Measurements from ENCODE around the gene TENM4.

The TENM4 gene

GRCh38 chr11:79077702-79078330 is 363.0 kb downstream of the TENM4 start:
- DNase-seq, result no peak

DNA sequence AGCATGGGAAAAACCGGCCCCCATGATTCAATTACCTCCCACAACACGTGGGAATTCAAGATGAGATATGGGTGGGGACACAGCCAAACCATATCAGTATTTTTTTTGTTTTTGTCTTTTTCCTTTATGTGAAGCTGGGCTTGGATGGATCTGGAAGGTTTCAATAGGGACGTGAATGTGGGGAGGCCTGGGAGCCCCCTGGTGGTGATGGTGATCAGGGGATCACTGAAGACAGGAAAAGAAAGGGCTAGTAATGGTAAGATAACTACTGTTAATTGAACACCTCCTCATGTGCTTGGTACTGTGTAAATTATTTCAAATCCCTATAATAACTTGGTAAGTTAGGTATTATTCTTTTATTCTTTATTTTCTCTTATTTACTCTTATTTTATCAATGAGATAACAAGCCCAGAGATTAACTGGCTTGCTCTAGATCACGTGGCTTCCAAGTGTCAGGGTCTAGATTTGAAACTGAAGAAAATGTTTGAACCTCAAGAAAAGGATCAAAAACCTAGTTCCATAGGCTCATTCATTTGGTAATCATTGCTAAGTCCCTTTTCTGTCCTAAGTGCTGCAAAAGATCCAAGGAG is 364.2 kb downstream of the TENM4 start:
- DNase-seq, result no peak

DNA sequence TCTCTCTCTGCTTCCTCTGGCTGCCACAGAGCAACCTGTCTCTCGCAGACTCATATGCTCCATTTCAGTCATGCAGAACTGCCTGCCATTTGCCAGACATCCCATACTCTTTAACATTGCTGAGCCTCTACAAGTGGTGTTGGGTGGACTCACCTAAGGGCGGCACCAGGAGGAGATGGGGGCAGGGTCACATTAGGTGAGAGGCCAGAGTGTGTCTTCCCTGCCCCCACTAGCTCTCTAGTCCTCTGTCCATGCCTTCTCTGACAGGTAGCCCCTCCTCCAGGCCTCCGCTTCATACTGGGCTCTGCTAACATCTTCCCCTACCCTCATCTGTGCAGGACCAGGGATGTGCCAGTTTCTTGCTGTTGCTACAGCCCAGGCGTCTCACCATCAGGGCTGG is 366.3 kb downstream of the TENM4 start:
- no peak for DNase-seq

DNA sequence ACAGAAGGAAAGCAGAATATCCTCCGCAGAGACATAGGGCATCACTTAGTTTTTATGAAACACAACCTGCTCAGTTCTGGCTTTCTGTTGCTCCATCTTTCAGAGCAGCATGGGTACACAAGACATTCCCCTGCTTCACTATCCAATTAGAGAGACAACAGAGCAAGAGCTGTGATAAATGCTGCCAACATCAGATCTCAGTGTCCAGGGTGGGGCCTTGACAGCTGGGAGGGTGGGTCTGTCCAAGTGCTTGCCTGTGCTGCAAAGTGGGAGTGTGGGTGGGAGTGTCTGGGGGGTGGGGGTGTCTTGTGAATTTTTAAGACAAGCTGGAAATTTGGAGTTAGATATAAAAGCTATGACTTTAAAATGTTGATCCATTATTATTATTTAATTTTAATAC is 369.6 kb downstream of the TENM4 start:
- DNase-seq, result no peak

GRCh38 chr11:79070518-79070917 is 370.3 kb downstream of the TENM4 start:
- DNase-seq, result no peak

DNA sequence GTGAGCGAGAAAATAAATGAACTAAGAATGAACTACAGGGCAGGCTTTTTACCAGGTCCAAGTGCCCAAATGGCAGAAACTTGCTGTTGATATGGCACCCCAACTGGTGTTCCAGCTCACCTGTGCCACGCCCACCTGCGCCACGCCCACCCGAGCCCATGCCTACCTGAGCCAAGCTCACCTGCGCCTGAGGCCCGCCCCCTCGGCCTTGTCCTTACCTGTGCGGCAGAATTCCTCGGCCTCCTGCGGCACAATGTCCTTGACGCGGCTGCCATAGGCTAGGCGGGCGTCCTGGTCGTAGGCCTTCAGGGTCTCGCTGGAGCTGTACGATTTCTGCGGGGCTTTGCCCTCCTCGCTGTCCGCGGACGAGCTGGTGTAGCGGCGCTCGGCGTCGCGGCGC is 371.3 kb downstream of the TENM4 start:
- no peak for DNase-seq

DNA sequence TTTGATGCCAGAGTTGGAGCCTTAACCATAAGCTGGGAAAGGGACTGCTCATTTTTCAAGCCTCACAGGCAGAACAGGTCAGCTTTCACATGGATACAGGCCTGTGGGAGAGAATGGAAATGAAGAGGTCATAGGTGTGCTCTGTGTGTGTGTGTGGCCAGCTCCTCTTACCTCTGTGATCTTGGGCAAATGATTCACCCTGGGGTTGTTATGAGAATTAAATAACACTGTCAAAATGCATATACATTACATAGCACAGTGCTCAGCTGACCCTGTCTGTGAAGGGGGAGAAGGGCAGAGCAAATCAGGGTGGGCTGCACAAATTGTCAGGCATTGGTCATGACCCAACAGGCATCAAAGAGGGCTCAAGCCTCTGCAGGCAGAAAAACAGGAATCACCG is 372.5 kb downstream of the TENM4 start:
- DNase-seq, result no peak

DNA sequence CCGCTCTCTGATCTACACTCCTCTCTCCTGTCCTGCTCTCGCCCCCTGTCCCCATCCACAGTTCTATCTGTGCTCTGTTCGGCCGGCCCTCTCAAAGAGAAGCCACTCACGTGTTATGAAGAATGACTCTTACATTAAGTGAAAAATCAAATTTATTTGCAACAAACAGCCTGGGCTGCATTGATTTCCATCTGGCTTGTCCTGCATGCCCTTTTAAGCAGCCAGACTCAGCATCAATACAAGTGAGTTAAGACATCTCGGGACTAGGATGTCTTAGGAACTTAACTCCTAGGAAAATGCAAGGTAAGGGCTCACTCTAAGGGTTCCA is 373.5 kb downstream of the TENM4 start:
- DNase-seq, result no peak

DNA sequence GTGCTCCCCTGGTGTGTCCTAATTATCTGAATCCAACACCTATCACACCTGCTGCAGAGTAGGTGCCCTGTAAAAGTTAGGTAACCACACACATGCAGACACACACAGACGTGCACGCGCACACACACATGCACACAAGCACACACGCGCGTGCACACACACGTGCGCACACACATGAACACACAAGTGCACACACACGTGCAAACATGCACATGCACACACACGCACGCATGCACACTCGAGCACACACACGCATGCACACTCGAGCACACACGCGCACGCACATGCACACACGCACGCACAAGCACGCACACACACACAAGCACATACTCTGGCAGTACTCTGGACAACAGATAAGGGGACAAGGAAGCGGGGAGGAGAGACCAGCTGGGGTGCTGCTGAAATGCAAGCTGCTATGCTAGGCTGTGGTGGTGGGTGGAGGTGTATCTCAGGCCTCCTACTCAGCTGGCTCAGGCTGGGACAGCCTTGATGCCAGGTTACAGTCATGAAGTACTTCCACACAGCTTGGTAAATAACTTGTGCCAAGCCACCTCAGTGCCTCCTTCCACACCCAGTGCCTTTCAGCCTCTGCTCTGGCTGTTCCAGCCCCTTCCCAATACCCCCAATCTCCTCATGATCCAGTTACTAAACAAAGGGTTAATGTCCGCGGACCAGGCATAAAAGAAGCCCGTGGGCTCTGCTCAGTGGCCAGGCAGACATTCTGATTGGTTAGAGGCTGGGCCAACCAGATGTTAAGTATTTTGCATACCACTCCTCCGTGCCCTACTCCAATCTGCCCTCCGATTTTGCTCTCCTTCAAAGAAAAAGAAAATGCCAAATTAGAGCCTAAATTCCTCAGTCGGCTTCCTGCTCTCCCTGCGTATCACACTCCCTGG is 374.1 kb downstream of the TENM4 start:
- DNase-seq, result no peak

- no peak for DNase-seq
These were observed 377.7 kb downstream of the TENM4 start for GRCh38 chr11:79062814-79063762.

DNA sequence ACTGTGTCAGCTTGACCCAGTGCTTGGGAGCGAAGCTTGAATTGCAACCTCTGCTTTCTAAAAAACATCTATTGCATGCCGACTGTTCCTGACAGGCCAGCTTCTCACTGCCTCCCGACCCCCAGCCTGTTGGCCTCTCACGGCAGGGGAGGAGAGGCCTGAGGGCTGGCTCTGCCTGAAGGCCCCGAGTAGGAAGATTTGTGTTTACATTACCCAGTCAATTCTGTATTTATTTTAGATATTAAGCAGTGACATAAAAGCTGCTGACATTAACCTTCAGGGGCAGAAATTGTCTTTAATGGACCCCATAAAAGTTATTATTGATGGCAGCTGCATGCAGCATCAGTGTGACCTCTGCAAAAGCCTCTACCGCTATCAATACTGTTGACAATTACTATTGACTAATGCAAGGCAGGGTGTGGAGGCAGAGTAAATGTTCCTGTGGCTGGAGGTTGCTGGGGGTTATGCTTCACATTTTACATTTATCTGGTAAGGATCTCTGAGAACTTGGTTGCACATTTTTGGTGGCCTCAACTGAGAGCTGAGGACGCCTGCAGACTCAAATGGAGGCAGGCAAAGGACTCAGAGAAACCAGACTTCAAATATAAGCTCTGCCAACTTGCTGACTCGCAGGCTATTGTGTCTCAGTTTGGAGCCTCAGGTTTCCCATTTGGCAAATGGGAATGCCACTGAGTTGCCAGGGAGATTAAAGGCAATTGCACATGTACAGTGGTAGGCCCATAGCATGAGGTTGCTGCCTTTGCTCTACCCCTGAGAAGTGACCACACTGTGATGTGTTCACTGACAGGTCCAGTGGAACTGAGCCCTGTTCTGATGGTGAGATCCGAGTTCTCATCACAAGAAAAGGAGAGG is 380.5 kb downstream of the TENM4 start:
- no peak for DNase-seq

DNA sequence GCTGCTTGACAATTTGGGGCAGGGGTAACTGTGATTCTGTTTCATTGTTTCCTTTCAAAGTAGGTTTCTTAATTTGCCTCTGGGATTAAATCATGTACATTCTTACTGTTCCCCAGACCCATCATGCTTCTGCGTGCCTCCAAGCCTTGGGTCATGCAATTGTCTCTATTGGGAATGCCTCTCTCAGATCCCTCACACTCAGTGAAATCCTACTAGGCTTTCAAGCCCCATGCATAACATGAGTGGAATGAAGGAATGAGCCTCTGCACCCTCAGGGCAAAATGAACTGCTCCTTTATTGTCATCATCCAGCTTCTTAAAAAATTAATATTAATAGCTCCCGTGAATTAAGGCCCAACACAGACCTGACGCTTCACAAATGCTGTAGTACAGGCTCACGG is 381.7 kb downstream of the TENM4 start:
- DNase-seq, result no peak

GRCh38 chr11:79055856-79056631 is 384.8 kb downstream of the TENM4 start:
- no peak for DNase-seq

DNA sequence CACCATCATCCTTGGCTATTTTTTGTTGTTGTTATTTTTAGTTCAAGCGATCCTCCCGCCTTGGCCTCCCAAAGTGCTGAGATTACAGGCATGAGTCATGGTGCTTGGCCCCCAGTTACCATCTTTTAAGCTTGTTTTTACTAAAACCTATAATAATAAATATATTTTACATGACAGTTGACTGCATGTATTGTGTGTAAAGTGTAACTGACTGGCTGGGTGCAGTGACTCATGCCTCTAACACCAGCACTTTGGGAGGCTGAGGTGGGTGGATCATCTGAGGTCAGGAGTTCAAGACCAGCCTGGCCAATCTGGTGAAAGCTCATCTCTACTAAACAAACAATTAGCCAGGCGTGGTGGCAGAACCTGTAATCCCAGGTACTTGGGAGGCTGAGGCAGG is 386.2 kb downstream of the TENM4 start:
- no peak for DNase-seq

DNA sequence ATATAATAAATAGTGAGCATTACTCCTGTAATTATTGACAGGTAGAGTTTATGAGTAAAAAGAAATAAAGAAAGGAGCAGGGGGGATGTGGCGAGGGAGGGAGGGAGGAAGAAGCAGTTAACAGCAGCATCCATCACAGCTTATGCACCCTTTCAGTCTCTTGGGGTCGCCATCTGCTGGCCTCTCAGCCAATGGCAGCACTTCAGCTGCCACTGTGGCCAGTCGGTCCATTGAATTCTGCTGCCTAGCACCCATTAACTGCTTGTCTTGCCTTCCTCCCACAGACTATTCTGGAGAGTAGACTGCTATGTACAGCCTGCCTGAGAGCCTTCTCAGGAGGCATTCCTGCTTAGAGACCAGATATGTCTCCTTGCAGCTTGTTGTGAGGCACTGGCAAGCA is 388.3 kb downstream of the TENM4 start:
- no peak for DNase-seq

- no peak for DNase-seq
These were observed 390.0 kb downstream of the TENM4 start for GRCh38 chr11:79050786-79051185.

DNA sequence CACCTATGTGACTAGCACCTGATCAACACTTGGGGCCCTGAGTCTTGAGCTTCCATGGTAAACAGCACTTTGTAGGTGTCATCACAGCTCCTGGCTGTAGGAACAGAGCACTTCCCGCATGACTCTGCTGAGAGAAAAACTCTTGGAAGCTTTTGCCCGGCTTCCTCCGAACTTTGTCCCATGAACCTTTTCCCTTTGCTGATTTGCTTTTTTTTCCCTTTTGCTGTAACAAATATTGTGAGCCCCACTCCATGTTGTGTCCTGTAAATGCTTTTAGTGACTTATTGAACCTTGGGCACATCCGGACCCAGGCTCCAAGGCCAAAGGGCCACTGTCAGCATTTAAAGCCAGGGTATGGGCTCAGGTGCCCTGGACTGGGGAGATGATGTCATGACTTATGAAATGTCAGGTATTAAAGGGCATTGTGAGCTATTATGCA is 391.1 kb downstream of the TENM4 start:
- DNase-seq, result no peak

- DNase-seq, result no peak
These were observed 392.9 kb downstream of the TENM4 start for GRCh38 chr11:79047980-79048379.

DNA sequence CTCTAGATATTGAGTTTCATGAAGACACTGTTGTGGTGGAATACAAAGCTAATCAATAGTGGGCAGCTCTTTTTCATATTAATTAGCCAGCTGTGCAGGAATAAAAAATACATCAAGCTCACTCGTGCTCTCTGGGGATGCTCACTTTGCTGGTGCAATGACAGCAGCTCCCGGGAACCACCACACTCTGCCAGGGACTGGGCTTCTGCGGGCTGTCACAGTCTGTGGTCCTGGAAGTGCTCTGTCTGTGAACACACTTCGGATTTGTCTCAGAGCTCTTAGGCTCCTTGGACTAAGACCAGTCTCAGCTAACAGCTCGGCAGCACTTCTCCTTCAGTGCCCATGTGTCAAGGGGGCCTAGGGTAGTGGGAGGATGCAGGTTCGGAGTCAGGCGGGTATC is 393.5 kb downstream of the TENM4 start:
- no peak for DNase-seq

GRCh38 chr11:79046366-79046765 is 394.5 kb downstream of the TENM4 start:
- no peak for DNase-seq

- no peak for DNase-seq
These were observed 395.0 kb downstream of the TENM4 start for GRCh38 chr11:79045800-79046304.

Measured in KG1 (cell line).